Left kidney (tissue), 2 donors: ENCODE results near the gene ZMYND8. TPM values are rescaled to one million over a fixed set of nuclear protein-coding genes. Genes with fewer than 3 reads are reported as not detected.

ENCODE experiments used
- DNase-seq: peaks from one replicate; pipeline ENCODE4 v3.0.0-alpha.2; 2013
- polyA plus RNA-seq: library from polyadenylated mRNA; unstranded; fragments of 120-200 nt; gene quantifications from one replicate; pipeline ENCODE4 v1.2.1, GENCODE V29; 2013; ENCODE audit not compliant: insufficient read length

The ZMYND8 gene
- polyA plus RNA-seq, 1 donor = 48.0 TPM

DNA sequence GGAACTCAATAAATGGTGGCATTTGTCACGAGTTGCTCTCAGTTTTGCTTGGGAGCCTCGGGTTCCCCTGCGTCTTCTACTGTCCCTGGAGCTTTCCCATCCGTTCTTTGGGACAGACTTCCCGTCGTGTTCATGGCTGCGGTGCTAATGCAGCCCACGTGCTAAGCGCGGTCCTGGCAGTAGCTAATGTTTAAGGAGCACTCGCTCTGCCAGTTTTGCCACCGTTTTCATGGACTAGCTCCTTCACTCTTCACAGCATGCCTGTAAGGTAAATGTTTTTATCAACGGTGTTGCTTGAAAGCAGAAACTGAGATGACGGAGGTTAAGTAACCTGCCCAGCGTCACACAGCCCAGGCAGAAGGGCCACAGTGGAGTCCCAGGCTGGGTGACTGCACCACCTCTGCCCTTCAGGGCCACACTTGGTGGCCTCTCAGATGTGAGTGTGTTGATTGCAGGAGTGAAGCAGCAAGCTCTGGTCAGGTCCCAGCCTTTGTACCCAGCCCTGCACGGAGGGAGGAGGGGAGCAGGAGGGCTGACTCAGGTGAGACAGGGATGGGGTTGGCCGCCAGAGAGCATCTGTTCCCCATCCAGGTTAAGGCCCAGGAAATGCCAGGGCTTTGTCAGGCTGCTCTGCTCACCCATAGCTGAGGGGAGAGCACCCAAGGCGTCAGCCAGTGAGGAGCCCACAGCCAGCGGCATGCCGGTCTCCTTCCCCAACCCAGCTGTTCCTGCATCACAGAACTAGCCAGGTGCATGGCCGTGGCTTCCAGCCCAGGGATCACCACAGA is 181.8 kb downstream of the ZMYND8 start:
- no peak for DNase-seq

DNA sequence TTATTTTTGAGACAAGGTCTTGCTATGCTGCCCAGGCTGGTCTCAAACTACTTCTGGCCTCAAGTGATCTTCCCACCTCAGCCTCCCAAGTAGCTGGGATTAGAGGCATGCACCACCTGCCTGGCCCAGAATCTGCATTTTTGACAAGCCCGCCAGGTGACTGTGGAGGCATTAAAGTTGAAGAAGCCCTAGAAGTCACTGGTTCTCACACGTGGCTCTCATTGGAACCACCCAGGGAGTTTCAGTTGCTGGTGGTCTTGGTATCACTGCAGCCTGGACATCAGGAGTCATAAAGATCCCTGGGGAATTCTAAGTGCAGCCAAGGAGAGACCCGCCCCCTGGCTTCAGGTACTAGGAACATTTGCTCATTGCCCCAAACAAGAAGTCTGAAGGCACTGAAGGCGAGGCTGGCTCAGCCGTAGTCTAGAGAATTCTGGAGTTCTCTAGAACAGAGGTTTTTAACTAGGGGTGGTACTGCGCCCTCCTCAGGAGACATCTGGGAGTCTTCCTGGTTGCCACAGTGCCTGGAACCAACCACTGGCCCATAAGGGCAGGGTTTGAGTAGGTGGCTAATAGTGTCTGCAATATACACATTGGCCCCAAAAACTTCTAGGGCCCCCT is 182.8 kb downstream of the ZMYND8 start:
- DNase-seq = no peak

DNA sequence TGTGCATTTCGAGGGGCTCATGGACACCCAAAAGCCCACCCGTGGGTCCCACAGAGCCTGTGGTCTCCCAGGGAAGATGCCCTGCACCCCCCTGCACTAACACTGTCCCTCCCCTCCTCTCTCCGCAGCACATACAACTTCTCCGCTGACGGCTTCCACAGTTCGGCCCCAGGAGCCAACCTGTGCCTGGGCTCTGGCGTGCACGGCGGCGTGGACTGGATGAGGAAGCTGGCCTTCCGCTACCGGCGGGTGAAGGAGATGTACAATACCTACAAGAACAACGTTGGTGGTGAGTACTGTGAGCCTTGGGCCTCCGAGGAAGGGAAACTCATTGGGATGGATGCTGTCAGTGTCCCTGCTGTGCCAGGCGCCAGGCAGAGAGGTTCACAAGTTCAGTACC is 183.9 kb downstream of the ZMYND8 start:
- no peak for DNase-seq

DNA sequence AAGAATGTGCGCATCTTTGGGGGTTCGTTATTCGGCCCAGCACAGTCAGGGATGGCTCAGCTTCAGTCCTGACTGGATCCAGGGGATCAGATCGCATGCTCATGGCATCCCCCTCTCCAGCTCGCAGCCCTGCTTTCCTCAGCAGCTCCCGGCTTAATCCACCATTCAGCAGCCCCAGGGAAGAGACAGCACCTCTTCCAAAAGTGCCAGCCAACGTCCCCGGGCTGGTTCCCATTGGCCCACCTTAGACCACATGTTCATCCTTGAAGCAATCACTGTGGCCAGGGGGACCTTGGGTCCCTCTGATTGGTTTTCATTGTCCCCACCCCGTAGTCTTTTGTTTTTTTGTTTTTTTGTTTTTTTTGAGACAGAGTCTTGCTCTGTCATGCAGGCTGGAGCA is 188.7 kb downstream of the ZMYND8 start:
- no peak for DNase-seq

DNA sequence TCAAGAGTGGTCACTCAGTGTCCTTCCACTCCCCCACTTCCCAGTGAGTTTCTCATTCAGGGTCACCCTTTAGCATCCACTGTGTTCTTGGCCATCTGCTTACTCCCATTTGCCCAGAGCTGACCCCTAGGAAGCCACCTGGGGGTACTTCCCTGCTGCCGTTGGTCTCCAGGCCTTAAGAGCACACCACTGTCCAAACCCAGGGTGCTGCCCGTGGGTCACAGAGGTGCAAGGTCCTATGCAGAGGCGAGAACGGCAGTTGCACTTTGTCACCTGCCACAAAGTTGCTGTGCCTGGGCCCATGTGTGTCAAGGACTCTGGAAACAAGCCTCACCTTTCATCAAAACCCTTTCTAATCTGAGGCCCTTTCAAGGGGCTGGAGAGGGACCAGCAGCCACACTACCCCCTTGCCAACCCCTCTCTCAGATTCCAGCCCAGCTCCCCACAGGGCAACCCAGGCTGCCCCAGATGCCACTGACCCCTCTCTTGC is 191.1 kb downstream of the ZMYND8 start:
- DNase-seq = no peak

DNA sequence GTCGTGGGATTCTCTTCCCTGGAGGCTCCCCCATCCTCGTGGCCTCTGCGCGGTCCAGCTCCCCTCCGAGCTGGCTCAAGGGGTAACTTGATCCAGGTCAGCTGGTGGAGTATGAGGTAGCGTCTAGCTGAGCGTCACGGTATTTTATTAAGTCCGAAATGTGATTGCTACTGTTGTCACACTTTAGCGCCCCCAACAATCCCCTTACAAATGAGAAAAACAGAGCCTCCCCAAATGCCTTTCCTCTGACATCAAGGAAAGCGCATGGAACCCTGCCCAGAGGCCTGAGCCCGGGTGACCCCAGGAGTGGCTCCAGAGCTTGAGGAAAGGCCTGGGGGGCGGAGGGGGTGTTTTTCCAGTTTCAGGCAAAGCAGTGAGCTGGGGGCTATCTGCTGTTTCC is 192.4 kb downstream of the ZMYND8 start:
- DNase-seq = peak; percentile 92

DNA sequence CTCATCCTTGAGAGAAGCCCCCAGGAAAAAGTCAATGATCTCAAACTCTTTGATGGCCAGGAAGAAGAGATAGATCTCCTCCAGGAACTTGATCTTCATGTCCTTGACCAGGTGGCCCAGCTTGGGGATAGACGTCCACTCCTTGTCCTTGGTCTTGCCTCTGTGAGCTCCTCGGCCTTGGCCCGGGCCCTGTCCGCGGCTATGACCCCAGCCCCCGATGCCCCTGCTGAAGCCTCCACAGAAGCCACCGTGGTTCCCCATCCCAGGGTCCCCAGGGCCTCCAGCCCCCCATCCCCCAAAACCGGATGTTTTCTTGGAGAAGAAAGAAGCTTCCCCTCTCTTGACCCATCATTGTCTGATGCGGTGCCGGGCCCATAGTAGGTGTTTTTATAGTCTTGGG is 195.1 kb downstream of the ZMYND8 start:
- no peak for DNase-seq

DNA sequence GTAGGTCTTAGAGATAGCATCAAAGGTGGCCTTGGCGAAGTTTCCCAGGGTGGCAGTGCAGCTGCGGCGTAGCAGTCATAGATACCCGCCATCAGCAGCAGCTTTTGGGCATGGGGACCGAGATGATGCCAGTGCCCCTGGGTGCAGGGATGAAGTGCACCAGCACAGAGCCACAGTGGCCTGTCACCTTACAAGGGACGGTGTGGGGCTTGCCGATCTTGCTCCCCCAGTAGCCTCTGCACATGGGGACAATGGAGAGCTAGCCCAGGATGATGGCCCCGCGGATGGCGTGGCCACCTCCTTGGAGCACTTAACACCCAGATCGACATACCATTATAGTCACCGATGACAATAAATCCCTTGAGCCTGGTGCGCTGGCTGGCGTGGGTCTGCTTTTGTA is 195.5 kb downstream of the ZMYND8 start:
- DNase-seq = no peak

DNA sequence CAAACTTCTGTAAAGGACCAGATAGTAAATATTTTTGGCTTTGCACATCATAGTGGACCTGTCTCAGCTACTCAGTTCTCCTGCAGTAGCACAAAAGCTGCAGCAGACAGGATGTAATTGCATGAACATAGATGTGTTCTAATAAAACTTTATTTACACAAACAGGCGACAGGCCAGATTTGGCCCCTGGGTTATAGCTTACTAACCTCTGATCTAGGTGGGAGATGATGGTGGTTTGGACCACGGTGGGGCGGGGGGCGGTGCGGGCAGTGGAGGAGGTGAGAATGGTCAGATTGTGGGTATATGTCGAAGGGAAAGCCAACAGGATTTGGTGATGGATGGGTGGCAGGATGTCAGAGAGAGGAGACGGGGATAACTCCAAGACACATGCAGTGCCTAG is 196.3 kb downstream of the ZMYND8 start:
- DNase-seq = no peak

Other genes starting within 250 kb of the ZMYND8 start
- gene NCOA3, start 145.2 kb upstream of the ZMYND8 start, polyA plus RNA-seq = 46.3 TPM